WI38 (cell line): ENCODE data around the gene SPEM2.
A peak's percentile ranks its signal among the peaks of the same experiment; 100 is the strongest.

Source experiments
- H3K4me3 ChIP-seq: 2 replicates; pipeline ENCODE4 v1.5.1; 2011; ENCODE audit warnings: low read depth, mild to moderate bottlenecking, control low read depth, low read length
- CTCF ChIP-seq: IDR thresholded peaks from 2 replicates; pipeline ENCODE4 v1.5.1; 2012; ENCODE audit warnings: low read depth, mild to moderate bottlenecking, control low read depth, low read length

SPEM2 gene

GRCh38 chr17:7444682-7445618 lies 19.5 kb downstream of the SPEM2 start, which contains the start of gene CHRNB1:
TSS of gene CHRNB1 (plus strand) at chr17:7445061. CDS start at chr17:7445128, 67 bp downstream.
- no peak for TF ChIP-seq CTCF
- H3K4me3 ChIP-seq: peak within 1 kb of the TSS; percentile 31

DNA sequence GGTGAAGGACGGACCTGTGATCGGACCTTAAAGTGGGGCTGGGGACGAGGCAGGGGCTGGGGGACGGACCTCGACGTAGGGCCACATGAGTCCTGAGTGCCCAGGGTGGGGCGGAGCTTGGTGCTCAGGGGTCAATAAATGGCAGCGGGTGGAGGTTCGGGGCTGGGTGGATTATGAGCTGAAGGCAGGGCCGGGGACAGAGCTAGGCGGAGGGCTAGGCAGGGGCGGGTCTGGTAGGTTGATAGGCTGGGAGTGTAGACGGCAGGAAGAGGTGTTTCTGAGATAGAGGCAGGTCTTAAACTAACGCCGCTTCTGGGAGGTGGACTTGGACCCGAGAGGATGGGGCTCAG lies 20.2 kb downstream of the SPEM2 start:
- H3K4me3 ChIP-seq: peak overlapping the region; percentile 31; the same call in 1 of the 2 replicates
- TF ChIP-seq CTCF: no peak

DNA sequence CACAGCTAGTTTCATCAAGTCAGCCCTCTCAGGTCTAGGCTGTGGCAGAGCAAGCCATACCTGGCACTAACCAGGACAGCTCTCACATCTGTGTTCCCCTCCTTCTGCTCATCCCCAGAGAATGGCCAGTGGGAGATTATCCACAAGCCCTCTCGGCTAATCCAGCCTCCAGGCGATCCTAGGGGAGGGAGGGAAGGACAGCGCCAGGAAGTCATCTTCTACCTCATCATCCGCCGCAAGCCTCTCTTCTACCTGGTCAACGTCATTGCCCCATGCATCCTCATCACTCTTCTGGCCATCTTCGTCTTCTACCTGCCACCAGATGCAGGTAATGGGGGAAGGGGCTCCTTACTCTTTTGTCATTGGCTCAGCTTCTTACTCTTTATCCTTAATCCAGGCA lies 23.0 kb downstream of the SPEM2 start:
- no peak overlapping the region for H3K4me3 ChIP-seq
- TF ChIP-seq CTCF: no peak

DNA sequence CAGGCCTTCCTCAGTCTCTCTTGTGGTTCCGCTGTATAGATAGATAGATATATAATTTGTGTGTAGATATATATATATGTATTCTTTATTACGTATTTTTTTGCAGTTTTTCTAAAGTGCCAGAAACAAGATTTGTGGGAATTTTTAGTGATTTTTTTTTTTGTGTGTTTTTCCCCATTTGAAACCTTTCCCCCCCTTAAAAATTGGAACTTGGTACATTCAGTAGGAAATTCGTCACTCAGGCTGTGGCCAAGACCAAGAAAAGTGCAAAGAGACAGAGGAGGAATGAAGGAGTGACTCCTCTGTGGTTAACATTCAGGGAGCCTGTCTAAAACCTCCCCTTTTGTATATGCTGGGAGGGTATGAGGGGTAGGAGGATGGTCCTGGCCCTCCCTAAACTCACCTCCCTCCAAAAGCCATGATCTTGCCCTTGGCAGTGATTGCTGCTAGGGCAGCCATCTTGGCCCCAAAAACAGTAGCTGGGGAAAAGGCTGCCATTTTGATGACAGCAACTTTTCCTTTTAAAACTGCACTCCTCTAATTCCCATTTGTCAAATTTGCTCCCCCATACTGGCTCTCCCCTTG lies 34.6 kb downstream of the SPEM2 start:
- TF ChIP-seq CTCF: no peak

DNA sequence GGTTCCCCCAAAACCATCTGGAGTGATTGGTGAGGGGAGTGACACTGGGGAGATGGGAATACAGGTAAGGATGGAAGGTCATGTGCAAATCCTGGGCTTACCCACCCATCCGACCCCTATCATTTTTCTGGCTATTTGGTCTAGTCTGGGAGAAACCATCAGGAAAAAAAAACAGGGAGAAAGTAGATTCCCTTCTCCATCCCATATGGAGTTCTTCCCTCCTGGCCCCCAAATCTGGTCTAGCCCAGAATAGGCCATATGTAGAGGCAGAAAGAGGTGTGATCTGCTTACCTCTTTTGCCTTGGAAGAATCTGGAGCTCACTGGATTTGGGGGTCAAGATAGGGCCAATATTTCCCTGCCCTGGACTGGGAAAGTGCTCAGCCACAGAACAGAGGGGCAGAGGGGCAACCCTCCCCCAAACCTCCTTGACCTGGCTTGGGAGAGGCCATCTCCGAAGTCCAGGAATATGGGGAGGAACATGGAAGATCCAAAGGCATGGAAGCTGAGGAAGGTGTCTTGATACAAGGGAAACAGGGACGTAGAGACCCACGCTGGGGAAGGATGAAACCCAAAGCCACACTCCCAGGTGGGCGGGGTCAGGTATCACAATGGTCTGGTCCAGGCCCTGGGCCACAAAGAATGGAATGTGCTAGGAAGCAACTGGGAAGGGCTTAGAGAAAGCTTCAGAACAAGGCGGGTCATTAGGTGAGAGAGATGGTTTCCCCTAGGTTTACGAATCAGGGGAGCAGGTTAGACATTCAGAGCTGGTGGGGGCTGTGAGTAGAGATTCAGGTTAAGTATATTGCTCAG lies 35.6 kb downstream of the SPEM2 start:
- TF ChIP-seq CTCF: no peak
- no peak overlapping the region for H3K4me3 ChIP-seq

More for the DNA sequence above, 34.6 kb downstream of the SPEM2 start:
- no peak overlapping the region for H3K4me3 ChIP-seq

- no peak overlapping the region for H3K4me3 ChIP-seq
- no peak for TF ChIP-seq CTCF
Measured at GRCh38 chr17:7462474-7463371, 37.3 kb downstream of the SPEM2 start.
